PC-3 (cell line): ENCODE data around the gene ACBD6. TPM values are rescaled to one million over a fixed set of nuclear protein-coding genes. Genes with fewer than 3 reads are reported as not detected.

Experiments used
- ATAC-seq: fragments of 200-7000 bp; cut with Tn5 transposase; 2 replicates; pipeline ENCODE4 v1.9.1; 2020; ENCODE audit warnings: mild to moderate bottlenecking, moderate library complexity
- BruUV-seq: library from RNA; stranded (reverse); fragments of 400-500 nt; replicated peaks from 2 replicates; lab custom pipeline; 2021; lab: Mats Ljungman, UMichigan
- CTCF ChIA-PET: fragments of 300-600 bp; sonication (Branson Sonifier 250); formaldehyde crosslinking; loops from one replicate; lab custom pipeline; 2022; ENCODE audit warnings: antibody characterized with exemption; lab: Charles Lee
- POLR2A ChIA-PET: fragments of 300-600 bp; sonication (Branson Sonifier 250); formaldehyde crosslinking; loops from one replicate; lab custom pipeline; 2022; ENCODE audit warnings: antibody characterized with exemption; ENCODE audit not compliant: unreplicated experiment; lab: Charles Lee
- DNase-seq: peaks from one replicate; pipeline ENCODE4 v3.0.0-alpha.2; 2015
- H2AFZ ChIP-seq: fragments of 300-600 bp; sonication (generic); 2 replicates; pipeline ENCODE4 v1.6.0; 2016; ENCODE audit warnings: antibody characterized with exemption, low read length
- H3F3A ChIP-seq: fragments of 300-600 bp; sonication (generic); one replicate; pipeline ENCODE4 v1.6.0; 2017; ENCODE audit warnings: antibody characterized with exemption, low read length, control low read depth, mild to moderate bottlenecking; ENCODE audit not compliant: unreplicated experiment
- H3K27ac ChIP-seq: fragments of 300-600 bp; sonication (generic); 2 replicates; pipeline ENCODE4 v1.5.1; 2016; ENCODE audit warnings: mild to moderate bottlenecking, low read length
- H3K27me3 ChIP-seq: fragments of 300-600 bp; sonication (generic); 2 replicates; pipeline ENCODE4 v1.6.1; 2016; ENCODE audit warnings: low read length, mixed read lengths
- H3K36me3 ChIP-seq: fragments of 300-600 bp; sonication (generic); 2 replicates; pipeline ENCODE4 v1.6.1; 2016; ENCODE audit warnings: low read depth, mixed run types, low read length, mixed read lengths
- H3K4me1 ChIP-seq: fragments of 300-600 bp; sonication (generic); 2 replicates; pipeline ENCODE4 v1.5.1; 2016; ENCODE audit warnings: low read length; ENCODE audit not compliant: insufficient read depth
- H3K4me2 ChIP-seq: fragments of 300-600 bp; sonication (generic); 2 replicates; pipeline ENCODE4 v1.6.0; 2016; ENCODE audit warnings: low read length
- H3K4me3 ChIP-seq: fragments of 300-600 bp; sonication (generic); 2 replicates; pipeline ENCODE4 v1.5.1; 2016; ENCODE audit warnings: mild to moderate bottlenecking, low read length, mixed read lengths
- H3K79me2 ChIP-seq: fragments of 300-600 bp; sonication (generic); 2 replicates; pipeline ENCODE4 v1.6.1; 2017; ENCODE audit warnings: low read length, mixed read lengths
- H3K9ac ChIP-seq: fragments of 300-600 bp; sonication (generic); 2 replicates; pipeline ENCODE4 v1.6.0; 2016; ENCODE audit warnings: mild to moderate bottlenecking, low read length
- H3K9me2 ChIP-seq: fragments of 300-600 bp; sonication (generic); replicated peaks from 2 replicates; pipeline ENCODE4 v1.6.1; 2016; ENCODE audit warnings: mixed run types, low read length, mixed read lengths
- H3K9me3 ChIP-seq: fragments of 300-600 bp; sonication (generic); 2 replicates; pipeline ENCODE4 v1.6.1; 2016; ENCODE audit warnings: low read length, mixed read lengths
- H4K20me1 ChIP-seq: fragments of 300-600 bp; sonication (generic); 2 replicates; pipeline ENCODE4 v1.6.1; 2016; ENCODE audit warnings: low read length, mixed read lengths
- EZH2 ChIP-seq: fragments of 300-600 bp; sonication (generic); IDR thresholded peaks from one replicate; pipeline ENCODE4 v1.6.1; 2017; ENCODE audit warnings: antibody characterized with exemption, mild to moderate bottlenecking, low read length; ENCODE audit not compliant: unreplicated experiment
- EZH2phosphoT487 ChIP-seq: fragments of 300-600 bp; sonication (generic); IDR thresholded peaks from 2 replicates; pipeline ENCODE4 v1.6.1; 2018; ENCODE audit warnings: mild to moderate bottlenecking, antibody characterized with exemption, low read length, borderline replicate concordance
- intact Hi-C: fragments of 100-400 bp; cut with micrococcal nuclease; formaldehyde crosslinking; loops from 2 replicates; pipeline ENCODE4 v1.9.0; 2023
- total RNA-seq: library from RNA; depleted of rRNA; stranded (reverse); fragments of >200 nt; gene quantifications from 2 replicates; pipeline ENCODE4 v1.2.3, GENCODE V29; 2014
- TF ChIP-seq, protein P1 (sequence below): fragments of 300-600 bp; sonication (generic); conservative IDR thresholded peaks from 2 replicates; pipeline ENCODE4 v1.5.1; 2017; ENCODE audit warnings: antibody characterized with exemption, low read depth, mild to moderate bottlenecking, low read length

ACBD6 gene
- total RNA-seq, 1 experiment from 2014 or later: 43.3 TPM

- H3F3A ChIP-seq: no peaks in the 10 kb centered on the region
- ChIA-PET CTCF (no interaction called here), POLR2A (no interaction called here)
- DNase-seq: no peak
- no peaks in the 10 kb centered on the region for H3K9me3 ChIP-seq
- H3K9me2 ChIP-seq: no peaks in the 10 kb centered on the region
- no peaks in the 10 kb centered on the region for H3K36me3 ChIP-seq
- no peak overlapping the region for H3K4me2 ChIP-seq
- TF ChIP-seq EZH2phosphoT487 (no peak), EZH2 (no peak)
- TF ChIP-seq, protein P1, sequence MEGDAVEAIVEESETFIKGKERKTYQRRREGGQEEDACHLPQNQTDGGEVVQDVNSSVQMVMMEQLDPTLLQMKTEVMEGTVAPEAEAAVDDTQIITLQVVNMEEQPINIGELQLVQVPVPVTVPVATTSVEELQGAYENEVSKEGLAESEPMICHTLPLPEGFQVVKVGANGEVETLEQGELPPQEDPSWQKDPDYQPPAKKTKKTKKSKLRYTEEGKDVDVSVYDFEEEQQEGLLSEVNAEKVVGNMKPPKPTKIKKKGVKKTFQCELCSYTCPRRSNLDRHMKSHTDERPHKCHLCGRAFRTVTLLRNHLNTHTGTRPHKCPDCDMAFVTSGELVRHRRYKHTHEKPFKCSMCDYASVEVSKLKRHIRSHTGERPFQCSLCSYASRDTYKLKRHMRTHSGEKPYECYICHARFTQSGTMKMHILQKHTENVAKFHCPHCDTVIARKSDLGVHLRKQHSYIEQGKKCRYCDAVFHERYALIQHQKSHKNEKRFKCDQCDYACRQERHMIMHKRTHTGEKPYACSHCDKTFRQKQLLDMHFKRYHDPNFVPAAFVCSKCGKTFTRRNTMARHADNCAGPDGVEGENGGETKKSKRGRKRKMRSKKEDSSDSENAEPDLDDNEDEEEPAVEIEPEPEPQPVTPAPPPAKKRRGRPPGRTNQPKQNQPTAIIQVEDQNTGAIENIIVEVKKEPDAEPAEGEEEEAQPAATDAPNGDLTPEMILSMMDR: no peak
- no peak for ATAC-seq
- no peak overlapping the region for H3K4me3 ChIP-seq
- H3K27ac ChIP-seq: no peak overlapping the region
- no peak overlapping the region for H2AFZ ChIP-seq
- intact Hi-C loops: no loop called here
- BruUV-seq: no TSS peak
- no peaks in the 10 kb centered on the region for H3K4me1 ChIP-seq
- no peak overlapping the region for H3K9ac ChIP-seq
- H3K79me2 ChIP-seq: no peaks in the 10 kb centered on the region
- H4K20me1 ChIP-seq: no peaks in the 10 kb centered on the region
- no peaks in the 10 kb centered on the region for H3K27me3 ChIP-seq
Measured at GRCh38 chr1:180259431-180260338, 242.7 kb downstream of the ACBD6 start.

GRCh38 chr1:180258935-180259334 is 243.4 kb downstream of the ACBD6 start:
- Histone ChIP-seq H3K4me3 (no peak overlapping the region), H3K36me3 (no peaks in the 10 kb centered on the region), H3K27me3 (no peaks in the 10 kb centered on the region), H2AFZ (no peak overlapping the region), H3K9me2 (no peaks in the 10 kb centered on the region), H3F3A (no peaks in the 10 kb centered on the region), H3K9ac (no peak overlapping the region), H3K9me3 (no peaks in the 10 kb centered on the region), H3K4me2 (no peak overlapping the region), H3K27ac (no peak overlapping the region), H3K79me2 (no peaks in the 10 kb centered on the region), H3K4me1 (no peaks in the 10 kb centered on the region), H4K20me1 (no peaks in the 10 kb centered on the region)
- intact Hi-C loops: no loop called here
- no peak for ATAC-seq
- ChIA-PET CTCF (no interaction called here), POLR2A (no interaction called here)
- no peak for DNase-seq
- TF ChIP-seq EZH2 (no peak), EZH2phosphoT487 (no peak)
- TF ChIP-seq, protein P1: no peak
- BruUV-seq: no TSS peak

GRCh38 chr1:180258290-180258689 is 244.1 kb downstream of the ACBD6 start:
- POLR2A ChIA-PET: no interaction called here

More at GRCh38 chr1:180258290-180258689, 244.1 kb downstream of the ACBD6 start:
- no peaks in the 10 kb centered on the region for H3F3A ChIP-seq
- H3K9me2 ChIP-seq: no peaks in the 10 kb centered on the region
- DNase-seq (no peak), ATAC-seq (no peak)
- BruUV-seq: no TSS peak
- H4K20me1 ChIP-seq: no peaks in the 10 kb centered on the region
- intact Hi-C loops: no loop called here
- H3K4me1 ChIP-seq: no peaks in the 10 kb centered on the region
- H3K9ac ChIP-seq: no peak overlapping the region
- CTCF ChIA-PET: no interaction called here
- no peaks in the 10 kb centered on the region for H3K27me3 ChIP-seq
- H2AFZ ChIP-seq: no peak overlapping the region
- no peaks in the 10 kb centered on the region for H3K9me3 ChIP-seq
- H3K4me3 ChIP-seq: no peak overlapping the region
- no peak overlapping the region for H3K27ac ChIP-seq
- no peak overlapping the region for H3K4me2 ChIP-seq
- no peaks in the 10 kb centered on the region for H3K36me3 ChIP-seq
- TF ChIP-seq, protein P1: no peak
- TF ChIP-seq EZH2 (no peak), EZH2phosphoT487 (no peak)
- no peaks in the 10 kb centered on the region for H3K79me2 ChIP-seq
